HG03457 (cell line): ENCODE results near the gene TBX4.
"Not testable (repeated sequence)": the region's sequence is repeated elsewhere in the genome, so short reads cannot be mapped to it uniquely, and the experiment has no call there.

Experiments
- ATAC-seq: cut with Tn5 transposase; IDR thresholded peaks from one replicate; pipeline ENCODE4 v1.9.1; 2021; ENCODE audit warnings: moderate number of reproducible peaks; ENCODE audit not compliant: unreplicated experiment

The TBX4 gene

GRCh38 chr17:61427567-61427966 lies 24.7 kb upstream of the TBX4 start:
- no peak for ATAC-seq

- no peak for ATAC-seq
Observed at GRCh38 chr17:61429274-61429673, 22.9 kb upstream of the TBX4 start.

- ATAC-seq = not testable (repeated sequence)
Observed at GRCh38 chr17:61429831-61430230, 22.4 kb upstream of the TBX4 start.

- no peak for ATAC-seq
Observed at GRCh38 chr17:61431594-61432311, 20.5 kb upstream of the TBX4 start.

- no peak for ATAC-seq
Observed at GRCh38 chr17:61436273-61436672, 15.9 kb upstream of the TBX4 start.

GRCh38 chr17:61436995-61437704 lies 15.1 kb upstream of the TBX4 start:
- ATAC-seq = no peak

GRCh38 chr17:61440697-61441096 lies 11.5 kb upstream of the TBX4 start:
- no peak for ATAC-seq

- ATAC-seq = not testable (repeated sequence)
Observed at GRCh38 chr17:61441507-61441906, 10.7 kb upstream of the TBX4 start.

GRCh38 chr17:61442136-61442775 lies 10.0 kb upstream of the TBX4 start:
- no peak for ATAC-seq

- ATAC-seq = no peak
Observed at GRCh38 chr17:61442878-61443474, 9.2 kb upstream of the TBX4 start.

- ATAC-seq = no peak
Observed at GRCh38 chr17:61443475-61443882, 8.7 kb upstream of the TBX4 start.

- no peak for ATAC-seq
Observed at GRCh38 chr17:61444075-61444474, 8.1 kb upstream of the TBX4 start.

GRCh38 chr17:61444831-61445230 lies 7.4 kb upstream of the TBX4 start:
- no peak for ATAC-seq

- no peak for ATAC-seq
Observed at GRCh38 chr17:61447358-61447757, 4.9 kb upstream of the TBX4 start.

GRCh38 chr17:61448042-61448441 lies 4.2 kb upstream of the TBX4 start:
- no peak for ATAC-seq

GRCh38 chr17:61449140-61449539 lies 3.1 kb upstream of the TBX4 start:
- not testable (repeated sequence) for ATAC-seq

- no peak for ATAC-seq
Observed at GRCh38 chr17:61449707-61450640, 2.2 kb upstream of the TBX4 start.

GRCh38 chr17:61450641-61451537 lies 1.3 kb upstream of the TBX4 start:
- ATAC-seq = no peak

GRCh38 chr17:61451538-61452300 lies 503 bp upstream of the TBX4 start:
- no peak for ATAC-seq
